Liver (tissue), 9 donors: ENCODE measurements around the gene DNAJC19. TPM values are rescaled to one million over a fixed set of nuclear protein-coding genes. Genes with fewer than 3 reads are reported as not detected.

ENCODE experiments used
- DNase-seq: peaks from one replicate; pipeline ENCODE4 v3.0.0-alpha.2; 2017; ENCODE audit warnings: low spot score
- H3K27ac ChIP-seq, 2 donors: one replicate each; pipeline ENCODE4 v1.7.0; 2013; ENCODE audit warnings: inconsistent platforms in 2 of 2, low read length in 2 of 2, control low read depth in 1 of 2, low read depth in 1 of 2, mild to moderate bottlenecking in 1 of 2
- H3K27me3 ChIP-seq, 4 donors: one replicate each; pipeline versions ENCODE4 v1.6.1 to v1.7.0; 2013; ENCODE audit warnings: low read length in 3 of 4, inconsistent platforms in 1 of 4, mild to moderate bottlenecking in 1 of 4, moderate library complexity in 1 of 4; ENCODE audit not compliant: control insufficient read depth in 4 of 4, insufficient read depth in 4 of 4
- H3K36me3 ChIP-seq, 4 donors: one replicate each; pipeline versions ENCODE4 v1.6.1 to v1.7.0; 2013; ENCODE audit warnings: low read length in 3 of 4, mild to moderate bottlenecking in 3 of 4, low read depth in 1 of 4, moderate library complexity in 1 of 4; ENCODE audit not compliant: control insufficient read depth in 4 of 4, insufficient read depth in 3 of 4
- H3K4me1 ChIP-seq, 4 donors: one replicate each; pipeline versions ENCODE4 v1.6.1 to v1.7.0; 2013; ENCODE audit warnings: low read length in 3 of 4, mild to moderate bottlenecking in 3 of 4, moderate library complexity in 1 of 4; ENCODE audit not compliant: control insufficient read depth in 4 of 4, insufficient read depth in 4 of 4
- H3K4me3 ChIP-seq, 3 donors: one replicate each; pipeline versions ENCODE4 v1.6.1 to v1.7.0; 2013; ENCODE audit warnings: low read length in 3 of 3, control low read depth in 1 of 3, low read depth in 1 of 3, mild to moderate bottlenecking in 1 of 3
- H3K9ac ChIP-seq, 2 donors: one replicate each; pipeline ENCODE4 v1.7.0; 2013; ENCODE audit warnings: low read length in 2 of 2, mild to moderate bottlenecking in 2 of 2, moderate library complexity in 2 of 2, control low read depth in 1 of 2, low read depth in 1 of 2
- H3K9me3 ChIP-seq, 4 donors: one replicate each; pipeline versions ENCODE4 v1.6.1 to v1.7.0; 2013; ENCODE audit warnings: low read length in 3 of 4; ENCODE audit not compliant: control insufficient read depth in 4 of 4
- EGR1 ChIP-seq, 2 donors: IDR thresholded peaks; 2 replicates each; pipeline ENCODE4 v1.6.1; 2016 to 2018; ENCODE audit warnings: antibody characterized with exemption in 2 of 2, low read depth in 2 of 2
- FOXA1 ChIP-seq: IDR thresholded peaks from 2 replicates; pipeline ENCODE4 v1.6.1; 2016; ENCODE audit warnings: antibody characterized with exemption
- FOXA2 ChIP-seq: IDR thresholded peaks from 2 replicates; pipeline ENCODE4 v1.6.1; 2016; ENCODE audit warnings: antibody characterized with exemption
- GABPA ChIP-seq, 2 donors: IDR thresholded peaks in 1 of 2; conservative IDR thresholded peaks in 1 of 2; 2 replicates each; pipeline ENCODE4 v1.6.1; 2016; ENCODE audit warnings: antibody characterized with exemption in 2 of 2, mild to moderate bottlenecking in 1 of 2, moderate library complexity in 1 of 2
- HNF4A ChIP-seq, 2 donors: conservative IDR thresholded peaks; 2 replicates each; pipeline ENCODE4 v1.6.1; 2016; ENCODE audit warnings: antibody characterized with exemption in 2 of 2, mild to moderate bottlenecking in 2 of 2
- HNF4G ChIP-seq: IDR thresholded peaks from 2 replicates; pipeline ENCODE4 v1.6.1; 2016; ENCODE audit warnings: antibody characterized with exemption
- JUND ChIP-seq, 2 donors: IDR thresholded peaks; 2 replicates each; pipeline ENCODE4 v1.6.1; 2016; ENCODE audit warnings: antibody characterized with exemption in 2 of 2
- NR2F2 ChIP-seq: IDR thresholded peaks from 2 replicates; pipeline ENCODE4 v1.6.1; 2016; ENCODE audit warnings: antibody characterized with exemption
- RAD21 ChIP-seq, 2 donors: IDR thresholded peaks; 2 replicates each; pipeline ENCODE4 v1.6.1; 2016; ENCODE audit warnings: antibody characterized with exemption in 2 of 2, mild to moderate bottlenecking in 2 of 2
- RXRA ChIP-seq, 2 donors: IDR thresholded peaks; 2 replicates each; pipeline ENCODE4 v1.6.1; 2017 to 2018; ENCODE audit warnings: antibody characterized with exemption in 2 of 2, mild to moderate bottlenecking in 1 of 2
- SP1 ChIP-seq: IDR thresholded peaks from 2 replicates; pipeline ENCODE4 v1.6.1; 2018; ENCODE audit warnings: antibody characterized with exemption, mild to moderate bottlenecking
- TAF1 ChIP-seq: conservative IDR thresholded peaks from 2 replicates; pipeline ENCODE4 v1.6.1; 2016; ENCODE audit warnings: antibody characterized with exemption, mild to moderate bottlenecking
- YY1 ChIP-seq: IDR thresholded peaks from 2 replicates; pipeline ENCODE4 v1.6.1; 2016; ENCODE audit warnings: antibody characterized with exemption, mild to moderate bottlenecking
- WGBS: extraction: QIAGEN DNeasy Blood & Tissue Kit; methylation state at CpG from one replicate; pipeline ENCODE4 v1.1.7; 2013; 5-methylcytosine and 5-hydroxymethylcytosine counted together
- polyA plus RNA-seq, 2 donors: library from polyadenylated mRNA; stranded (reverse) in 1 of 2; unstranded in 1 of 2; fragments of 200-250 nt in 1 of 2; fragments of >200 nt in 1 of 2; fragmentation: Nextera tagmentation in 1 of 2; extraction: Ambion mirVana in 1 of 2; gene quantifications; one replicate each; pipeline versions ENCODE4 v1.2.1 to v1.2.3, GENCODE V29; 2013 to 2015
- total RNA-seq, 2 donors: library from RNA; depleted of rRNA; stranded (reverse); fragments of >200 nt; gene quantifications; one replicate each; pipeline ENCODE4 v1.2.3, GENCODE V29; 2014
- TF ChIP-seq, protein P1 (sequence below): IDR thresholded peaks from 2 replicates; pipeline ENCODE4 v1.6.1; 2016; ENCODE audit warnings: antibody characterized with exemption
- TF ChIP-seq, protein P2 (sequence below): IDR thresholded peaks from 2 replicates; pipeline ENCODE4 v1.6.1; 2016; ENCODE audit warnings: antibody characterized with exemption
- TF ChIP-seq, protein P3 (sequence below): IDR thresholded peaks from 2 replicates; pipeline ENCODE4 v1.6.1; 2016; ENCODE audit warnings: antibody characterized with exemption
- TF ChIP-seq, protein P4 (sequence below): IDR thresholded peaks from 2 replicates; pipeline ENCODE4 v1.6.1; 2016; ENCODE audit warnings: antibody characterized with exemption, mild to moderate bottlenecking
- TF ChIP-seq, protein P5 (sequence below): fragments of 150-350 bp; IDR thresholded peaks from 2 replicates; pipeline ENCODE4 v1.5.1; 2017; ENCODE audit warnings: improper control_type of control experiment, low read depth, low read length; ENCODE audit not compliant: missing input control
- donor health status: healthy.
- donor health status: healthy.
- donor health status: healthy.
- donor health status: healthy.
- donor health status: healthy.

DNAJC19 gene
- total RNA-seq = 10 to 100 TPM; 19.4 to 28.6 TPM
- polyA plus RNA-seq = 100 to 1,000 TPM in 1 of 2 donors, 10 to 100 TPM in 1; 26.5 to 107 TPM

DNA sequence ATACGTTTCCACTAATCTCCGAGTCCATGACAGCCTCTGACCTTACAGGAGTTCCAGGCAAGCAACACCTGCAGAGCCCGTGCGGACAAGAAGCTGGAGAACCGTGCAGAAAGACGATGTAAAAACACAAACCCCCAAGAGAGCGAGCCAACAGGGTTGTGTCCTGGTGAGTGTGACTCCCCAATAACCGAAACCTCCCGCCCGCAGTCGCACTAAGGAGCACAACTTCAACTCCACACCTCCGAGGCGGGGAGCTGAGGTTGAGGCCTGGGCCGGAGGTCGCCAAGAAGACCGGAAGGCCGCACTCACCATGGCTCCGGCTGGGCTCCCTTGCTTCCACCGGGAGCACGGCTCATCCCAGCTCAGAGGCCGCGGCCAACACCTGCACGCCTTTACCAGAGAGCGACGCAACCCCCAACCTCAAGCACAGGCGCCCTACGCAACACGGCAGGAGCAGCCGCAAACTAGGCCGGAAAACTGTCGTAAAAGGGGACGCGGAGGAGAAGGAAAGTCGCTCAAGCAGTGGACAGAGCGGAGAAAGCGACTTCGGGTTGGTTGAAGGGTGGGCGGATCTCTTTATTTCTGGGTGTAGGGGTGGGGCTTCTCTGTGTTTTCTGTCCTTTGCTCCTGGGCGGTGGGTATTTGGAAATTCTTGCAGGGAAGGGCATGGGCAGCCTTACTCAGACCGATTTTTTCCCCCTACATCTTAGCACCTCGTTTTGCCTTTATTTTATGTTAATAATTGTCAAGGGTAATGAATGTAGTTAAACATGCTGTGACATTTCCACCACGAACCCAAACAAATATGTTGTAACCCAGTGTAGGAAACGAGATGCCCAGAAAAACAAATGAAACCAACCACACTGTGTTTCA lies at the start of gene DNAJC19:
Gene DNAJC19 (minus strand): TSS at position 446 of the 873 bp plus-strand sequence. CDS start 134 bp downstream, at position 312.
- TF ChIP-seq HNF4A (conservative IDR thresholded peaks at IDR 0.05) (peak; percentile 85 to 86), FOXA2 (peak; percentile 46), SP1 (peak; percentile 84), HNF4G (peak; percentile 72), FOXA1 (peak; percentile 72), NR2F2 (no peak), RAD21 (IDR thresholded peaks at IDR 0.05) (peak; percentile 41 to 58), EGR1 (IDR thresholded peaks at IDR 0.05; ENCODE audit: low read depth in 2 of 2) (peak in 1 of 2 donors; percentile 62), YY1 (peak; percentile 94), JUND (IDR thresholded peaks at IDR 0.05) (peak; percentile 80 to 85), TAF1 (peak; percentile 92), GABPA (IDR thresholded peaks at IDR 0.05 in 1 of 2, conservative IDR thresholded peaks at IDR 0.05 in 1 of 2) (peak in 1 of 2 donors; percentile 78), RXRA (IDR thresholded peaks at IDR 0.05) (peak; percentile 65 to 73)
- TF ChIP-seq, protein P1, sequence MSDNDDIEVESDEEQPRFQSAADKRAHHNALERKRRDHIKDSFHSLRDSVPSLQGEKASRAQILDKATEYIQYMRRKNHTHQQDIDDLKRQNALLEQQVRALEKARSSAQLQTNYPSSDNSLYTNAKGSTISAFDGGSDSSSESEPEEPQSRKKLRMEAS = peak; percentile 92
- TF ChIP-seq, protein P2, sequence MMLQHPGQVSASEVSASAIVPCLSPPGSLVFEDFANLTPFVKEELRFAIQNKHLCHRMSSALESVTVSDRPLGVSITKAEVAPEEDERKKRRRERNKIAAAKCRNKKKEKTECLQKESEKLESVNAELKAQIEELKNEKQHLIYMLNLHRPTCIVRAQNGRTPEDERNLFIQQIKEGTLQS = peak; percentile 52
- TF ChIP-seq, protein P3, sequence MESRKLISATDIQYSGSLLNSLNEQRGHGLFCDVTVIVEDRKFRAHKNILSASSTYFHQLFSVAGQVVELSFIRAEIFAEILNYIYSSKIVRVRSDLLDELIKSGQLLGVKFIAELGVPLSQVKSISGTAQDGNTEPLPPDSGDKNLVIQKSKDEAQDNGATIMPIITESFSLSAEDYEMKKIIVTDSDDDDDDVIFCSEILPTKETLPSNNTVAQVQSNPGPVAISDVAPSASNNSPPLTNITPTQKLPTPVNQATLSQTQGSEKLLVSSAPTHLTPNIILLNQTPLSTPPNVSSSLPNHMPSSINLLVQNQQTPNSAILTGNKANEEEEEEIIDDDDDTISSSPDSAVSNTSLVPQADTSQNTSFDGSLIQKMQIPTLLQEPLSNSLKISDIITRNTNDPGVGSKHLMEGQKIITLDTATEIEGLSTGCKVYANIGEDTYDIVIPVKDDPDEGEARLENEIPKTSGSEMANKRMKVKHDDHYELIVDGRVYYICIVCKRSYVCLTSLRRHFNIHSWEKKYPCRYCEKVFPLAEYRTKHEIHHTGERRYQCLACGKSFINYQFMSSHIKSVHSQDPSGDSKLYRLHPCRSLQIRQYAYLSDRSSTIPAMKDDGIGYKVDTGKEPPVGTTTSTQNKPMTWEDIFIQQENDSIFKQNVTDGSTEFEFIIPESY = peak; percentile 75
- TF ChIP-seq, protein P4, sequence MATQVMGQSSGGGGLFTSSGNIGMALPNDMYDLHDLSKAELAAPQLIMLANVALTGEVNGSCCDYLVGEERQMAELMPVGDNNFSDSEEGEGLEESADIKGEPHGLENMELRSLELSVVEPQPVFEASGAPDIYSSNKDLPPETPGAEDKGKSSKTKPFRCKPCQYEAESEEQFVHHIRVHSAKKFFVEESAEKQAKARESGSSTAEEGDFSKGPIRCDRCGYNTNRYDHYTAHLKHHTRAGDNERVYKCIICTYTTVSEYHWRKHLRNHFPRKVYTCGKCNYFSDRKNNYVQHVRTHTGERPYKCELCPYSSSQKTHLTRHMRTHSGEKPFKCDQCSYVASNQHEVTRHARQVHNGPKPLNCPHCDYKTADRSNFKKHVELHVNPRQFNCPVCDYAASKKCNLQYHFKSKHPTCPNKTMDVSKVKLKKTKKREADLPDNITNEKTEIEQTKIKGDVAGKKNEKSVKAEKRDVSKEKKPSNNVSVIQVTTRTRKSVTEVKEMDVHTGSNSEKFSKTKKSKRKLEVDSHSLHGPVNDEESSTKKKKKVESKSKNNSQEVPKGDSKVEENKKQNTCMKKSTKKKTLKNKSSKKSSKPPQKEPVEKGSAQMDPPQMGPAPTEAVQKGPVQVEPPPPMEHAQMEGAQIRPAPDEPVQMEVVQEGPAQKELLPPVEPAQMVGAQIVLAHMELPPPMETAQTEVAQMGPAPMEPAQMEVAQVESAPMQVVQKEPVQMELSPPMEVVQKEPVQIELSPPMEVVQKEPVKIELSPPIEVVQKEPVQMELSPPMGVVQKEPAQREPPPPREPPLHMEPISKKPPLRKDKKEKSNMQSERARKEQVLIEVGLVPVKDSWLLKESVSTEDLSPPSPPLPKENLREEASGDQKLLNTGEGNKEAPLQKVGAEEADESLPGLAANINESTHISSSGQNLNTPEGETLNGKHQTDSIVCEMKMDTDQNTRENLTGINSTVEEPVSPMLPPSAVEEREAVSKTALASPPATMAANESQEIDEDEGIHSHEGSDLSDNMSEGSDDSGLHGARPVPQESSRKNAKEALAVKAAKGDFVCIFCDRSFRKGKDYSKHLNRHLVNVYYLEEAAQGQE = peak; percentile 41
- TF ChIP-seq, protein P5, sequence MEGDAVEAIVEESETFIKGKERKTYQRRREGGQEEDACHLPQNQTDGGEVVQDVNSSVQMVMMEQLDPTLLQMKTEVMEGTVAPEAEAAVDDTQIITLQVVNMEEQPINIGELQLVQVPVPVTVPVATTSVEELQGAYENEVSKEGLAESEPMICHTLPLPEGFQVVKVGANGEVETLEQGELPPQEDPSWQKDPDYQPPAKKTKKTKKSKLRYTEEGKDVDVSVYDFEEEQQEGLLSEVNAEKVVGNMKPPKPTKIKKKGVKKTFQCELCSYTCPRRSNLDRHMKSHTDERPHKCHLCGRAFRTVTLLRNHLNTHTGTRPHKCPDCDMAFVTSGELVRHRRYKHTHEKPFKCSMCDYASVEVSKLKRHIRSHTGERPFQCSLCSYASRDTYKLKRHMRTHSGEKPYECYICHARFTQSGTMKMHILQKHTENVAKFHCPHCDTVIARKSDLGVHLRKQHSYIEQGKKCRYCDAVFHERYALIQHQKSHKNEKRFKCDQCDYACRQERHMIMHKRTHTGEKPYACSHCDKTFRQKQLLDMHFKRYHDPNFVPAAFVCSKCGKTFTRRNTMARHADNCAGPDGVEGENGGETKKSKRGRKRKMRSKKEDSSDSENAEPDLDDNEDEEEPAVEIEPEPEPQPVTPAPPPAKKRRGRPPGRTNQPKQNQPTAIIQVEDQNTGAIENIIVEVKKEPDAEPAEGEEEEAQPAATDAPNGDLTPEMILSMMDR = no peak
- no peaks in the 10 kb centered on the region for H3K9me3 ChIP-seq
- peak within 1 kb of the TSS; percentile 84 to 95 (median 88) for H3K4me3 ChIP-seq
- peak within 1 kb of the TSS; percentile 67 to 82 for H3K27ac ChIP-seq
- H3K9ac ChIP-seq = peak within 1 kb of the TSS; percentile 86 to 92
- peaks cover 0 to 15% (median 14%) of the 10 kb centered on the region in 4 donors for H3K36me3 ChIP-seq
- peaks cover 9 to 16% (median 15%) of the 10 kb centered on the region in 4 donors for H3K4me1 ChIP-seq
- DNase-seq = peak; percentile 89
- H3K27me3 ChIP-seq = no peaks in the 10 kb centered on the region
- WGBS = under 1% methylated on average over 43 of the region's 43 CpGs
